Measurements from ENCODE around the gene TRPM6. TPM values are rescaled to one million over a fixed set of nuclear protein-coding genes. Genes with fewer than 3 reads are reported as not detected.

TRPM6 gene
- total RNA-seq, 4 donors from 2014 or later, result 0.07 to 0.22 (median 0.20) TPM; not detected in 1

- TF ChIP-seq POLR2A (IDR thresholded peaks at IDR 0.05) (no peak), CTCF (IDR thresholded peaks at IDR 0.05 in 4 of 5, conservative IDR thresholded peaks at IDR 0.05 in 1 of 5) (no peak)
- in situ Hi-C loops (cut with MboI; ENCODE audit: low sequenced_read_pairs in 4 of 4) (no loop called here), intact Hi-C loops (cut with DNase I; ENCODE audit: low total_unique reads) (no loop called here)
- Histone ChIP-seq H3K36me3 (no peaks in the 10 kb centered on the region), H3K4me1 (no peaks in the 10 kb centered on the region), H3K9me3 (no peaks in the 10 kb centered on the region), H3K27ac (no peak overlapping the region), H3K4me3 (no peak overlapping the region), H3K27me3 (no peaks in the 10 kb centered on the region)
- no peak for DNase-seq
- no peak for ATAC-seq
These were observed 77.5 kb downstream of the TRPM6 start for GRCh38 chr9:74810200-74810599.

GRCh38 chr9:74804018-74804385, 83.7 kb downstream of the TRPM6 start:
- no peak for TF ChIP-seq CTCF (IDR thresholded peaks at IDR 0.05 in 4 of 5, conservative IDR thresholded peaks at IDR 0.05 in 1 of 5)
- TF ChIP-seq POLR2A (IDR thresholded peaks at IDR 0.05), result no peak
- H3K27ac ChIP-seq, result no peak overlapping the region
- H3K4me1 ChIP-seq, result no peaks in the 10 kb centered on the region
- H3K4me3 ChIP-seq, result no peak overlapping the region
- no peaks in the 10 kb centered on the region for H3K27me3 ChIP-seq
- DNase-seq (no peak), ATAC-seq (no peak)
- in situ Hi-C loops (cut with MboI; ENCODE audit: low sequenced_read_pairs in 4 of 4) (no loop called here), intact Hi-C loops (cut with DNase I; ENCODE audit: low total_unique reads) (no loop called here)
- no peaks in the 10 kb centered on the region for H3K36me3 ChIP-seq
- no peaks in the 10 kb centered on the region for H3K9me3 ChIP-seq

GRCh38 chr9:74803376-74804017, 84.2 kb downstream of the TRPM6 start:
- Histone ChIP-seq H3K4me1 (no peaks in the 10 kb centered on the region), H3K4me3 (no peak overlapping the region), H3K27me3 (no peaks in the 10 kb centered on the region), H3K36me3 (no peaks in the 10 kb centered on the region), H3K27ac (no peak overlapping the region), H3K9me3 (no peaks in the 10 kb centered on the region)
- ATAC-seq, result no peak
- DNase-seq, result no peak
- intact Hi-C loops (cut with DNase I; ENCODE audit: low total_unique reads), result no loop called here
- in situ Hi-C loops (cut with MboI; ENCODE audit: low sequenced_read_pairs in 4 of 4), result no loop called here
- TF ChIP-seq POLR2A (IDR thresholded peaks at IDR 0.05) (no peak), CTCF (IDR thresholded peaks at IDR 0.05 in 4 of 5, conservative IDR thresholded peaks at IDR 0.05 in 1 of 5) (no peak)

- H3K9me3 ChIP-seq, result no peaks in the 10 kb centered on the region
- in situ Hi-C loops (cut with MboI; ENCODE audit: low sequenced_read_pairs in 4 of 4) (no loop called here), intact Hi-C loops (cut with DNase I; ENCODE audit: low total_unique reads) (no loop called here)
- no peak overlapping the region for H3K4me3 ChIP-seq
- DNase-seq (no peak), ATAC-seq (no peak)
- TF ChIP-seq POLR2A (IDR thresholded peaks at IDR 0.05) (no peak), CTCF (IDR thresholded peaks at IDR 0.05 in 4 of 5, conservative IDR thresholded peaks at IDR 0.05 in 1 of 5) (no peak)
- H3K36me3 ChIP-seq, result no peaks in the 10 kb centered on the region
- no peaks in the 10 kb centered on the region for H3K4me1 ChIP-seq
- H3K27ac ChIP-seq, result no peak overlapping the region
- no peaks in the 10 kb centered on the region for H3K27me3 ChIP-seq
These were observed 87.5 kb downstream of the TRPM6 start for GRCh38 chr9:74800226-74800625.

GRCh38 chr9:74795803-74796202, 91.9 kb downstream of the TRPM6 start:
- H3K4me3 ChIP-seq, result no peak overlapping the region
- no peaks in the 10 kb centered on the region for H3K27me3 ChIP-seq
- in situ Hi-C loops (cut with MboI; ENCODE audit: low sequenced_read_pairs in 4 of 4) (no loop called here), intact Hi-C loops (cut with DNase I; ENCODE audit: low total_unique reads) (no loop called here)
- TF ChIP-seq POLR2A (IDR thresholded peaks at IDR 0.05) (no peak), CTCF (IDR thresholded peaks at IDR 0.05 in 4 of 5, conservative IDR thresholded peaks at IDR 0.05 in 1 of 5) (no peak)
- H3K27ac ChIP-seq, result no peak overlapping the region
- H3K36me3 ChIP-seq, result no peaks in the 10 kb centered on the region
- DNase-seq, result no peak
- H3K4me1 ChIP-seq, result no peaks in the 10 kb centered on the region
- no peaks in the 10 kb centered on the region for H3K9me3 ChIP-seq
- ATAC-seq, result no peak

Measured in gastrocnemius medialis (tissue), 4 donors.